ENCODE data around the gene ZFPM1. TPM values are rescaled to one million over a fixed set of nuclear protein-coding genes. Genes with fewer than 3 reads are reported as not detected.

The ZFPM1 gene
- total and polyA plus RNA-seq, 2 of the 8 experiments (the other 6 are each of a cell fraction or from before 2014, with no cell fraction given) = 0.74 to 4.8 TPM

DNA sequence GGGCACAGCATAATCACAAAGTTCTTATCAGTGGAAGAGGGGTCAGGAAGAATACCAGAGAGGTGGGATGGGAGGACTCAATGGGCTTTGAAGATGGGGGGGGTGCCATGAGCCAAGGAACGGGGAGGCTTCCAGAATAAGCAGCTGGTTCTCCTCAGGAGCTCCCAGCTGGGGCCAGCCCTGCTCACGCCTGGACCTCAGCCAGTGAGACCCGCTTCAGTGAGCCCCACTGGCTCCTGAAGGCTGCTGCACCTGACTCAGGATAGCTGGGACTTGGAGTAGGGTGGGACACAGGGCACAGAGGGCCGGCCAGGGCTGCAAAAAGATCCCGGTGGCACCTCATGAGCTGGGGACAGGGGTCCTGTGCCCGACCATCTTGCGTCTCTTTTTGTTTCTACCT is 92.7 kb downstream of the ZFPM1 start:
- H4K5ac ChIP-seq (ENCODE audit: insufficient read length, low read depth, low read length) = no peak overlapping the region
- TF ChIP-seq KDM4A (IDR thresholded peaks at IDR 0.05; ENCODE audit: low read depth, low read length, severe bottlenecking) = no peak
- TF ChIP-seq CHD1 (IDR thresholded peaks at IDR 0.05; ENCODE audit: low read depth, low read length) = no peak
- TF ChIP-seq KDM1A (IDR thresholded peaks at IDR 0.05; ENCODE audit: borderline replicate concordance, low read length) = no peak
- no peak for TF ChIP-seq JUN (IDR thresholded peaks at IDR 0.05; ENCODE audit: low read depth, low read length)
- TF ChIP-seq BCL11A (IDR thresholded peaks at IDR 0.05; ENCODE audit: low read depth in 2 of 2, low read length in 2 of 2) = no peak
- TF ChIP-seq SUZ12 (IDR thresholded peaks at IDR 0.05; ENCODE audit: low read length) = no peak
- no peak for TF ChIP-seq ASH2L (IDR thresholded peaks at IDR 0.05; ENCODE audit: low read length)
- no peak for TF ChIP-seq ZNF274 (IDR thresholded peaks at IDR 0.05; ENCODE audit: borderline replicate concordance, extremely low read depth, low read length)
- no peak for TF ChIP-seq BRCA1 (IDR thresholded peaks at IDR 0.05; ENCODE audit: low read depth, low read length)
- TF ChIP-seq SP1 (IDR thresholded peaks at IDR 0.05; ENCODE audit: low read depth, low read length) = no peak
- TF ChIP-seq YY1 (IDR thresholded peaks at IDR 0.05; ENCODE audit: low read depth, low read length) = no peak
- no peak for TF ChIP-seq POLR2A (IDR thresholded peaks at IDR 0.05; ENCODE audit: control extremely low read depth in 1 of 2, low read depth in 2 of 2, low read length in 2 of 2)
- TF ChIP-seq JUND (IDR thresholded peaks at IDR 0.05; ENCODE audit: low read length) = no peak
- TF ChIP-seq SRF (IDR thresholded peaks at IDR 0.05; ENCODE audit: low read depth, low read length) = no peak
- no peak for TF ChIP-seq SP2 (IDR thresholded peaks at IDR 0.05; ENCODE audit: low read length)
- no peak for TF ChIP-seq GABPA (IDR thresholded peaks at IDR 0.05; ENCODE audit: borderline replicate concordance, insufficient read depth, low read length)
- H3K27ac ChIP-seq (ENCODE audit: low read depth, low read length) = no peak overlapping the region
- WGBS, 2 experiments (ENCODE audit: extremely low coverage in 1 of 2, insufficient coverage in 1 of 2, insufficient read length in 1 of 2, insufficient replicate concordance in 2 of 2, low coverage in 1 of 2, low lambda C conversion rate in 2 of 2, missing lambda C conversion rate in 1 of 2) = 85% methylated on average over 7 of the region's 7 CpGs; no CpG with 5 or more reads in 1 of the 2 experiments
- no peak overlapping the region for H3K56ac ChIP-seq (replicated peaks; ENCODE audit: insufficient read length, low read depth, low read length)
- ChIA-PET POLR2A (ENCODE audit: partially characterized antibody) (interaction anchor here (1.4 kb wide), 1 partner anchor 10 kb away, joined by 4 read pairs; no protein-coding TSS in a partner anchor), CTCF (ENCODE audit: partially characterized antibody) (interaction anchor here (0.6 to 1.8 kb wide), 7 partner anchors 8 to 91 kb away, joined by 3 to 7 read pairs (median 3); no protein-coding TSS in a partner anchor)
- H2BK15ac ChIP-seq (ENCODE audit: low read length) = no peak overlapping the region
- H3K14ac ChIP-seq (ENCODE audit: insufficient read length) = no peak overlapping the region
- H3K79me1 ChIP-seq (ENCODE audit: low read depth, low read length) = no peaks in the 10 kb centered on the region
- no peak overlapping the region for H2BK12ac ChIP-seq (ENCODE audit: low read depth, low read length)
- no peaks in the 10 kb centered on the region for H3K79me2 ChIP-seq (ENCODE audit: control insufficient read depth in 1 of 2, insufficient read depth in 2 of 2, low read length in 2 of 2)
- H3K4me1 ChIP-seq (replicated peaks in 1 of 4; ENCODE audit: control insufficient read depth in 3 of 4, insufficient read depth in 4 of 4, low read length in 3 of 4) = peaks cover 0 to 8% (median 0%) of the 10 kb centered on the region in 4 experiments; a peak in 1 of 7 replicates
- H3K4me3 ChIP-seq (ENCODE audit: extremely low read depth in 1 of 4, insufficient read depth in 2 of 4, low read depth in 3 of 4, low read length in 4 of 4) = no peak overlapping the region
- no peak overlapping the region for H3K4me2 ChIP-seq (ENCODE audit: insufficient read depth in 1 of 2, low read depth in 2 of 2, low read length in 2 of 2)
- no peak overlapping the region for H3K4ac ChIP-seq (replicated peaks; ENCODE audit: insufficient read length, low read depth, low read length)
- H4K91ac ChIP-seq (replicated peaks; ENCODE audit: insufficient read length, low read length) = no peak overlapping the region
- no peak overlapping the region for H3K23ac ChIP-seq (ENCODE audit: insufficient read length)
- no peak overlapping the region for H2BK120ac ChIP-seq (replicated peaks; ENCODE audit: low read depth, low read length)
- peaks cover 12 to 39% (median 25%) of the 10 kb centered on the region in 4 experiments for H3K27me3 ChIP-seq (replicated peaks in 1 of 4; ENCODE audit: control insufficient read depth in 3 of 4, extremely low read depth in 1 of 4, insufficient read depth in 3 of 4, low read length in 3 of 4)
- no peak overlapping the region for H2BK5ac ChIP-seq (ENCODE audit: low read depth, low read length)
- no peak for DNase-seq (ENCODE audit: low read depth in 1 of 2, low spot score in 2 of 2)
- no peak overlapping the region for H2BK20ac ChIP-seq (ENCODE audit: low read length)
- no peak overlapping the region for H4K8ac ChIP-seq (ENCODE audit: extremely low read depth, insufficient read depth, low read length)
- no peaks in the 10 kb centered on the region for H4K20me1 ChIP-seq (replicated peaks in 1 of 2; ENCODE audit: control insufficient read depth in 1 of 2, insufficient read depth in 2 of 2, low read length in 2 of 2)
- FAIRE-seq = no peak
- H2AK5ac ChIP-seq (ENCODE audit: low read depth, low read length) = no peak overlapping the region
- H3K18ac ChIP-seq (ENCODE audit: extremely low read depth, low read length) = no peak overlapping the region
- no peak overlapping the region for H3K9ac ChIP-seq (replicated peaks in 1 of 4; ENCODE audit: extremely low read depth in 1 of 4, low read depth in 3 of 4, low read length in 3 of 4)
- no peak overlapping the region for H2AFZ ChIP-seq (ENCODE audit: low read length)
- no peaks in the 10 kb centered on the region for H3K36me3 ChIP-seq (ENCODE audit: control insufficient read depth in 2 of 4, insufficient read depth in 4 of 4, low read length in 3 of 4)
- H3K9me3 ChIP-seq (ENCODE audit: insufficient read depth in 2 of 2, low read depth in 1 of 2, low read length in 1 of 2) = peaks cover 8 to 16% of the 10 kb centered on the region in 2 experiments; a peak in 3 of 4 replicates
- no peaks in the 10 kb centered on the region; the same call in 1 of the 2 replicates for H3K23me2 ChIP-seq (ENCODE audit: low read depth, low read length)
